Measurements from ENCODE around the gene SEMA4F. TPM values are rescaled to one million over a fixed set of nuclear protein-coding genes. Genes with fewer than 3 reads are reported as not detected.
A peak's percentile ranks its signal among the peaks of the same experiment; 100 is the strongest.
"Not testable (repeated sequence)": the region's sequence is repeated elsewhere in the genome, so short reads cannot be mapped to it uniquely, and the experiment has no call there.

Gene SEMA4F
- 26.5 TPM for total RNA-seq (ENCODE audit: insufficient read depth, low replicate concordance)

GRCh38 chr2:74653985-74654882 is at the start of gene SEMA4F:
TSS of gene SEMA4F (plus strand) at chr2:74654247. CDS start at chr2:74654377, 130 bp downstream.
- DNase-seq (ENCODE audit: low spot score): peak; percentile 98

DNA sequence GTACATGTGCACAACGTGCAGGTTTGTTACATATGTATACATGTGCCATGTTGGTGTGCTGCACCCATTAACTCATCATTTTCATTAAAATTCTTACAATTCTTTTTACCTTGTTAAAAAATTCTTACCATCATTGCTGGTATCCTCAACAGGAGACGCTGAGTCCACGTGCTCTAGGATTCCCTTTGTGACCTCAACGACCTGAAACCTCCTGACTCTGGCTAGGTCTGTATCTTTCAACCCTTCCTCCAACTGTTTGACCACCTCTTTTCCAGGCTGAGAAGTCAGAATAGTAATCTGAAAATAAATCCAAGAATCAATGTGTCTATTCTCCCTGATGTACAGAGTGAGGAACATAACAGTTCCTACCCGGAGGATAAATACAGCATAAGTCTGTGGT is 47.1 kb upstream of the SEMA4F start:
- no peak for DNase-seq (ENCODE audit: low spot score)

GRCh38 chr2:74617122-74617521 is 36.9 kb upstream of the SEMA4F start:
- DNase-seq (ENCODE audit: low spot score): no peak

GRCh38 chr2:74618410-74619083 is 35.5 kb upstream of the SEMA4F start:
- no peak for DNase-seq (ENCODE audit: low spot score)

DNA sequence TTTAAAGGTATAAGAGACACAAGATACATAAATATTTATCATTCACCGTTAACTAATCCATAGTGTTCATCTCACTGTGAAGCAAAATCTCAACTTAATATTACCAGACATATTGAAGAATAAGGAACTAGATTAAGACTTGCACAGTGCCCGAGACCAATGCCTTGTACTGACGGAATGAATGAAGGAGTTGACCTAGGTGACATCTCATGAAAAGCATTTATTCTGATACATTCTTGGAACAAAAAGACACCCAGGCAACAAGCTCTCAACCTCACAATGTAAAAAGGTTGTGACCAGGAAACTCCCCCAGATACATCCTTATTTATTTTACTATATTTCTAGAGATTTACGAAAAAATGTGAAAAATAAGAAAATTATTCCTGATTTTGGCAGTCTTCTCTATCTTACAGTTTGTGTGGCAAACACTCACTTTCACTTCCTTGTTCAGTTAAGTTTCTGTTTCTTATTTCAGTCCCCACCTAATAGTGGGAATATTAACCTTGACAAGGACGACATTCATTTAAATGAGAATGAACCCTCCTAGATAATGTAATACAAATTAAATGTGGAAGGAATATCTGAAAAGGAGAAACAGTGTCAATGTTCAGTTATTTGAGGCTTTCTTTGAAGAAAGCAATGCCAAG is 34.3 kb upstream of the SEMA4F start:
- DNase-seq (ENCODE audit: low spot score): no peak

- DNase-seq (ENCODE audit: low spot score): no peak
Measured at GRCh38 chr2:74620671-74621070, 33.4 kb upstream of the SEMA4F start.

DNA sequence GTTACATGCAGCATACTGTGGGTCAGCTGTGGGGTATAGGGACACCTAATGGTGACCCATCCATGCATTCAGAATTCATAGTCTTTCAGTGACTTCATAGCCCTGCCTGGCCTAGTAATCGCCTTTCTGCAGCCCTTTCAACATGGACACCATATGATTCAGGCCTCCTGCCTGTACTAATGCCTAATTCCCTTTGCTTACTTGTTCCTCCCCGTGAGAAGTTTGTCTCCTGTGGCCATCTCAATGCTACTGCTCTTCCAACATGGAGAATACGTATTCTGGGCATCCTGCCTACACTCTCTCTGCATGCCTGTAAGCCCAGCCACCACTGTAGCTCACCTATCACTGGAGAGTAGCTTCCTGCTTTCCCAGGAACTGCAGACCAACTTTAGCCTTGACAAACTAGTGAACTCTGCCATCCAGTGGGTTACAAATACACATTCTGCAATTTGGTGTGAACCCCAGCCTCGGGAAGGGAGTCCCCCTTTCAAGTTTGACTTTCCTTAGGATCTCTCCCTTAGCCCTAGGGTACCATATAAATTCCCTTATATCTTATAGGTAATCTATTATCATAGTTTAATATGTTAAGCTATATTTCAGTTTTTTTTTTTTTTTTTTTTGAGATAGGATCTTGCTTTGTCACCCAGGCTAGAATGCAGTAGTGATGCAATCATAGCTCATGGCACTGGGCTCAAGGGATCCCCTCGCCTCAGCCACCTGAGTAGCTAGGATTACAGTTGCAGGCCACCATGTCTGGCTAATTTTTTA is 28.2 kb upstream of the SEMA4F start:
- DNase-seq (ENCODE audit: low spot score): no peak

DNA sequence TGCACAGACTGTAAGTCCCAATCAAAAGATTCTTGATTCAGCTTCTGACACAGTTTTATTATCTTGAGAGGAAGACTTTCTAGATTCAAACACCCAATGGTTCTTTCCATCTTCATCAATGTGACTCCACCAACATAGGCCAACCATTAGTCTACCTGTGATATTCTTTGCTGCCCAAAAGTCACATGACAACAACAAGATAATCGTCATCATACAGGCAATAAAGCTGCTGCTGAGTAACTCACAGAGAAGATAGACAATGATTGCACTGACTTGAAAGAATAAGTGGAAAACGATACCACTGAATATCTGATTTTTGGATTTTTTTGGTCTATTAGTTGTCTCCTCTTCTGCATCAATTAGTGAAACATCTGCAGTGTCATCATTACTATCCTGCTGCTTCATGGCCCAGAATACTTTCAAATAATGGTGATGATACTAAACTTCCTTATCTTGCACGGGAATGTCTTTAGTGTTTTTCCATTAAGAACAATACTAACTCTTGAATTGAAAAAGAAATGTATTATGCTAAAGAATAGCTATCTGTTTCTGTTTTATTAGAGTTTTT is 25.4 kb upstream of the SEMA4F start:
- no peak for DNase-seq (ENCODE audit: low spot score)

DNA sequence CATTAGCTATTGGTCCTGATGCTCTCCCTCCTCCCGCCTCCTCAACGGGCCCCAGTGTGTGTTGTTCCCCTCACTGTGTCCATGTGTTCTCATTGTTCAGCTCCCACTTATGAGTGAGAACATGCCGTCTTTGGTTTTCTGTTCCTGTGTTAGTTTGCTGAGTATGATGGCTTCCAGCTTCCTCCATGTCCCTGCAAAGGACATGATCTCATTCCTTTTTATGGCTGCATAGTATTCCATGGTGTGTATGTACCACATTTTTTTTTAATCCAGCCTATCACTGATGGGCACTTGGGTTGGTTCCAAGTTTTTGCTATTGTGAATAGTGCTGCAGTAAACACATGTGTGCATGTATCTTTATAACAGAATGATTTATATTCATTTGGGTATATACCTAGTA is 23.6 kb upstream of the SEMA4F start:
- DNase-seq (ENCODE audit: low spot score): not testable (repeated sequence)

GRCh38 chr2:74632209-74632938 is 21.7 kb upstream of the SEMA4F start:
- no peak for DNase-seq (ENCODE audit: low spot score)

GRCh38 chr2:74632939-74633312 is 21.1 kb upstream of the SEMA4F start:
- DNase-seq (ENCODE audit: low spot score): no peak

- no peak for DNase-seq (ENCODE audit: low spot score)
Measured at GRCh38 chr2:74639550-74639949, 14.5 kb upstream of the SEMA4F start.

GRCh38 chr2:74645344-74645743 is 8.7 kb upstream of the SEMA4F start:
- DNase-seq (ENCODE audit: low spot score): no peak

DNA sequence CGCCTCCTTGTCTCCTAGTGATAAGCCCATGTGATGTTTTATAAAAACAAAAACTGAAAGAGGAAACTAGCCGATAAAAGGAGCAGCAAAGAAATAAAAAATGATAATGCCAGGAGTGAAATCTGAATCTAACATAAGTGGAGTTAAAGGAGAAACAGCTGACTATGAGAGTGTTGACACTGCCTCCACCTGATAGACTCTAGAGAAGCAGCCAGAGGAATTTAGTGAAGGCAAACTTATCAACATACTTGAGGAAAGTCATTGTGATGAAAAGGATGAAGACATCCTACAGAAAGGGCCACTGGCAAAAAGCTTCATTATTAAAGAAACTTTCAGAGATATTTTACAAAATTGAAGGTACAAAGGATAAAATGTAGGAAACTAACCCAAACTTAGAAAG is 7.8 kb upstream of the SEMA4F start:
- no peak for DNase-seq (ENCODE audit: low spot score)

DNA sequence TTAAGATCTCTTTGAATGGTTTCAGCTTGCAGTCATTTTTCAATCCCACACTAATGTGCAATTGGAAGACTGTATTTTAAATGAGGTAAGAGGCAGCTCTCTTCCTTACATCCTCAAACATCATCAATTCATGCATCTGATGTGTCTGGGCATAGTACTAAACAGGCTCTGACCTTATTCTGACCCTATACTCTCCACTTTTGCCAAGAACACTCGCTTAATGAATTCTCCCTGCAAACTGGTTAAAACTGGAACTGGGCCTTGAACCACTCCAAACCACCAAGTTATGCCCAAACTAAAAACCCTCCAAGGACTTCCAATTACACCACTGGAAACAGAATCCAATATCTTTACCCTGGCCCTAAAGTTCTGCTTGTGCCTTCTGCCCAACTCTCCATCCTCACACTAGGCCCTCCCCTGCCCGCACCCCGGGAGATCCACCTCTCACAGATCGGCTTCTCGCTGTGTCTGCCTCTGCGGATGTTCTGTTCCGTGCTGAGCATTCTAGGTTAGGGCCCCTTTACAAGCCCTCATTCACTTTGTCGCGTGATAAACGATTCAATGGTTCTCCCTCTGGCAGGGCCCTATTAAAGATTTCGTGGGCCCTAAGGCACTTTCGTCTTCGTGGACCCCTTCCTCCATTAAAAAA is 7.1 kb upstream of the SEMA4F start:
- DNase-seq (ENCODE audit: low spot score): no peak

DNA sequence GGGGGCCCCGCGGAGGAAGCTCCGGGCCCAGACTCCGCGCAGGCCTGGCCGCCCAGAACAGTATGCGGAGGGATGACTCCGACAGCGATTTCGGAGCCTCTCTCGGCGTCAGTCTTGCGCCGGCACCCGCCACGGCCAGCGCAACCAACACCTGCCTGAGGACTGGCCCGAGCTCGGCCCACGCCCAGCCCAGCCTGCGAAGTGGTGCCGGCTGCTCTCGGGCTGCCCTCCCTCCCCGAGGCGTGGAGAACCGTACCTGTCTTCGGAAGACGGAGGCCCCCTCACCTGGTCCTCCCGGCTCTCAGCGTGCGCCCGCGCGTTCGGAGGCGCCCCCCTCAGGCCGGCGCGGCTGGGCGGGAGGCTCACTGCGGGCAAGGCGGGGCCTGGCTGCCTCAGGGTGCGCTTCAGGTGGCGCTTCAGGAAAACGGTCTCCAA is 6.0 kb upstream of the SEMA4F start, which contains the start of gene M1AP:
Gene M1AP, minus strand, starts transcription at position 322 of the 435 bp plus-strand sequence. CDS start 8,055 bp downstream, outside the sequence.
- DNase-seq (ENCODE audit: low spot score): no peak

DNA sequence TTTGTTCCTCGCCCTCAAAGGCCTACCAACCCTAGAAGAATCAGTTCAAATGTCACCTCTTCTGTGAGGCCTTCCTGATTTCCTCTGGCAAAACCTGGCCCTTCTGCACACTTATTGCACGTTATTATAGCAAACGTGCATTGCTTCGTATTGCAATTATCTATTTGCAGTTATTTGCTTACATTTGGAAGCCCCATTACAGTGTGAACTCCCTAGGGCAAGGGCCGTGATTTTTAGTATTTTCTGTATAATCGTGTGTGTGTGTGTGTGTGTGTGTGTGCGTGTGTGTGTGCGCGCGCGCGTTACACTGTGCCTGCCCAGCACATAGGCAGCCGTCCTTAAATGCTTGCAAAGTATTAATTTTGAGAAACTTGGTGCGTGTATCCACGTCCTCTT is 460 bp upstream of the SEMA4F start:
- no peak for DNase-seq (ENCODE audit: low spot score)

DNA sequence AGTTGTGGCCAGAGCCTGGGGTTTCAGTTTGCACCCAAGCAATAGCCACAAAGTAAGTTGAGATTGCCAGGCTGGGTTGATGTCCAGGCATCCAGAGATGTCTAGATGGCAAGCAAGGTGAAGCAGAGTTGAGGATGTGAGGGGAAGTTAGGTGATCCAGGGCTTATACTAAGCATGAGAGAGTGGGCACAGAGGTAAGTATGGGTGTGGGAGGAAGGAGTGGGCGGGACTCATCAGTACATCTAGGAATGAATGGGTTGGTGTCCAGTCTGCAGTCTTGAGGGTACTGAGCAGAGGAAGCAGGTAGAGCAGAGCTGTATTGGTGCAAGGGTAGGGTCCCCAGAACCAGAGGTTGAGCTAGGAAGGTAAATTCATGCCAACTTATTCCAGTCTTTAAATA is 1.5 kb downstream of the SEMA4F start:
- no peak for DNase-seq (ENCODE audit: low spot score)

GRCh38 chr2:74658516-74658915 is 4.5 kb downstream of the SEMA4F start:
- no peak for DNase-seq (ENCODE audit: low spot score)

- DNase-seq (ENCODE audit: low spot score): no peak
Measured at GRCh38 chr2:74659462-74659861, 5.4 kb downstream of the SEMA4F start.

Measured in umbilical cord (tissue), 2 donors.